Stomach (tissue), 4 donors: ENCODE measurements around the gene MAGEB3.

Experiments used
- POLR2A ChIP-seq, 4 donors: fragments of 450-650 bp; IDR thresholded peaks; one replicate each; pipeline ENCODE4 v1.6.1; 2016; ENCODE audit warnings: antibody characterized with exemption in 4 of 4, control low read depth in 2 of 4, mild to moderate bottlenecking in 1 of 4, moderate library complexity in 1 of 4
- TF ChIP-seq, protein P1 (sequence below), 7 experiments: fragments of 450-650 bp in 4 of 7; fragments of 200-600 bp in 3 of 7; sonication (generic) in 3 of 7; IDR thresholded peaks; one replicate each; pipeline ENCODE4 v1.5.1; 2016 to 2019; ENCODE audit warnings: antibody characterized with exemption in 7 of 7, control low read depth in 2 of 7, mild to moderate bottlenecking in 1 of 7

DNA sequence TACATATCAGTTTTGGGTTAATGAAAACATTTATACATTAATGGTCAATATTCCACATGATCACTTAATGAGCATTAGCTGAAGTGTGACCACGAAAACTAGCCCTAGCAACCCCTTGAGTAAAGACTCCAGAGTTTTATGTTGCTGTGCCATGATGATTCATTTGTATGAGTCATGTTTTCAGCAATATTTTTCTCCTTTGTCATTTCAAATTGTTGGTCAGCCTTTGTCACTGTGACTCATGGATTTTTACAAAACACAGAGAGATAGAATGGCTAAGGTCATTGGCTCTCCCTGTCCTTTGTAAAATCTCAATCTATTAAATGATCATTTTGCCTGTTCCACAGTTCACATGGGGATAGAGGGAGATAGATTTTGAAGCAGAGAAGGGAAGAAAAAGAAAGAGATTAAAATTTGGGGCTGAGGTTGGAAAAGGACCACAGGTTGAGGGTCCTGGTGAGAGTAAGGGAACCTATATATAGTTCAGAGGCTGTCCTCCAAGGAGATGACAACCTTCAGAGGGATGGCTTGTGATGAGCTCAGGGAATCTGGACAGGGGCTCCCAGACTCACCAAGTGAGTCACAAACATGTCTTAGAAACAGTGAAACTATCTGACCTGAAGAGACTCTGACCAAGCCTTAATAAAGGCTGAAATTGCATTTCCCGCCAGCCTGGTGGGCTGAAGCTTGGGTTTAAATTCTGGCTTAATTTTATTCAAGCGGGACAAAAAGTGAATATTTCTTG is 53.2 kb downstream of the MAGEB3 start:
- TF ChIP-seq, protein P1, sequence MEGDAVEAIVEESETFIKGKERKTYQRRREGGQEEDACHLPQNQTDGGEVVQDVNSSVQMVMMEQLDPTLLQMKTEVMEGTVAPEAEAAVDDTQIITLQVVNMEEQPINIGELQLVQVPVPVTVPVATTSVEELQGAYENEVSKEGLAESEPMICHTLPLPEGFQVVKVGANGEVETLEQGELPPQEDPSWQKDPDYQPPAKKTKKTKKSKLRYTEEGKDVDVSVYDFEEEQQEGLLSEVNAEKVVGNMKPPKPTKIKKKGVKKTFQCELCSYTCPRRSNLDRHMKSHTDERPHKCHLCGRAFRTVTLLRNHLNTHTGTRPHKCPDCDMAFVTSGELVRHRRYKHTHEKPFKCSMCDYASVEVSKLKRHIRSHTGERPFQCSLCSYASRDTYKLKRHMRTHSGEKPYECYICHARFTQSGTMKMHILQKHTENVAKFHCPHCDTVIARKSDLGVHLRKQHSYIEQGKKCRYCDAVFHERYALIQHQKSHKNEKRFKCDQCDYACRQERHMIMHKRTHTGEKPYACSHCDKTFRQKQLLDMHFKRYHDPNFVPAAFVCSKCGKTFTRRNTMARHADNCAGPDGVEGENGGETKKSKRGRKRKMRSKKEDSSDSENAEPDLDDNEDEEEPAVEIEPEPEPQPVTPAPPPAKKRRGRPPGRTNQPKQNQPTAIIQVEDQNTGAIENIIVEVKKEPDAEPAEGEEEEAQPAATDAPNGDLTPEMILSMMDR (IDR thresholded peaks at IDR 0.05) = no peak
- no peak for TF ChIP-seq POLR2A (IDR thresholded peaks at IDR 0.05)
